SHP77 (cell line): ENCODE data around the gene RPL6.
"Not testable (repeated sequence)": the region's sequence is repeated elsewhere in the genome, so short reads cannot be mapped to it uniquely, and the experiment has no call there.

Experiments
- DNase-seq, 2 experiments: peaks; one replicate each; lab custom pipeline; 2025; lab: John Stamatoyannopoulos, UW

RPL6 gene

DNA sequence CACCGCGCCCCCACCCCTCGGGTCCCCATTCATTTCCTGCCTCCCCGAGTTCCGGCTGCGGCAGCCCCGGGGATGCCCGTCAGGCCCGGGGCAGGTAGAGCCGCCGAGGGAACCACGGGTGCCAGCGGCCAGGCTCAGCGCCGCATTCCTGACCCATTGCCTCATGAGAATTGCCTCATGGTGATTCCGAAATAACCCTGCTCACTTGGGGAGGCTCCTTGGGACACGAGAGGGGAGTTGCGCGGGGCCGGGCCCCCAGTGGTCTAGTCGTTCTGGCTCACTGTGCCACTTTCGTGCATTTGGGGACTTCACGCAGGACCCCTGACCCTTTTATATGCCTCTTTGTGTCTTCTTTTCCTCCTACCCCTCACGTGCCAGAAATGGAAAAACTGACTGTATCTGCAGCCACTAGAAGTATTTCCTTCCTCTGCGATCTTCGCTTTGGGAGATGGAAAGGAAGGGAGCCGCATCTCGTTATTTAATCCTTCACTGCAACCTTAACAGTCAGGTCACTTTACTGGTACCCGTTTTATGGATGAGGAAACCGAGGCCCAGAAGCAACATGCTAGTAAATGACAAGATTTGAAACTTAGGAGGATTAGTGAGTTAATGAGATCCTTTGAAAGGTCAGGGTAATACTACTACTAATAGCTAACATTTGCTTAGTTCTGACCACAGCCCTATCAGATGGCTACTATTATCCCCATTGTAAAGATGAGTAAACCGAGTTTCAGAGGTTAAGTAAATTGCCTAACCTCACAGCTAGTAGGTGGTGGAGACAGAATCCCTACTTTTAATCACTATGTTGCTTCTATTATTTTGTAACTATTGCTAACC lies 10.1 kb upstream of the RPL6 start:
- DNase-seq, result peak in 1 of 2 experiments; percentile 36

DNA sequence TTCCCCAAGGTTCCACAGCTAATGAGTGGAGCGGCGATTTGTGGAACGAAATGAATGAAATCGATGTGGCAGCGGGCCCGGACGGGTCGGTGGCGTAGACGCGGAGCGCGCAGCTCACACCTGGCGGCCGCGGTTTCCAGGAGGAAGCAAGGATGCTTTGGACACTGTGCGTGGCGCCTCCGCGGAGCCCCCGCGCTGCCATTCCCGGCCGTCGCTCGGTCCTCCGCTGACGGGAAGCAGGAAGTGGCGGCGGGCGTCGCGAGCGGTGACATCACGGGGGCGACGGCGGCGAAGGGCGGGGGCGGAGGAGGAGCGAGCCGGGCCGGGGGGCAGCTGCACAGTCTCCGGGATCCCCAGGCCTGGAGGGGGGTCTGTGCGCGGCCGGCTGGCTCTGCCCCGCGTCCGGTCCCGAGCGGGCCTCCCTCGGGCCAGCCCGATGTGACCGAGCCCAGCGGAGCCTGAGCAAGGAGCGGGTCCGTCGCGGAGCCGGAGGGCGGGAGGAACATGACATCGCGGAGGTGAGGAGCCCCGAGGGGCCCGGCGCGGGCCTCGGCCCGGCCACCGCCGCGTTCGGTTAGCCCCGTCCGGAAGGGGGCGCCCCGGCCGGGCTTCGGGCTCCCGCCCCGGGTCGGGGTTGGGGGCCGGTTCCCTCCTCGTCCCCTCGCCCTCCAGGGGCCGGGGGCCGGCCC lies 9.3 kb upstream of the RPL6 start, which contains the start of gene PTPN11:
Gene PTPN11 (plus strand): TSS at position 340 of the 689 bp plus-strand sequence. CDS start 165 bp downstream, at position 505.
- DNase-seq, result peak; percentile 62 to 79

DNA sequence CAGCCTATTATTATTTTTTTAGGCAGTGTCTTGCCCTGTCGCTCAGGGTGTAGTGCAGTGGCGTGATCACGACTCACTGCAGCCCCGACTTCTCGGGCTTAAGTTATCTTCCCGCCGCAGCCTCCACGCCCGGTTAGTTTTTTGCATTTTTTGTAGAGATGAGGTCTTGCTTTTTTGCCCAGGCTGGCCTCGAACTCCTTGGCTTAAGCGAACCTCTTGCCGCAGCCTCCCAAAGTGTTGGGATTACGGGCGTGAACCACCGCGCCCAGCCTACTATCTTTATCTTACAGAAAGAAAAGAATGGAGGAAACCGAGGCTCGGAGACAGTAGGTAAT lies 8.8 kb upstream of the RPL6 start:
- no peak for DNase-seq

DNA sequence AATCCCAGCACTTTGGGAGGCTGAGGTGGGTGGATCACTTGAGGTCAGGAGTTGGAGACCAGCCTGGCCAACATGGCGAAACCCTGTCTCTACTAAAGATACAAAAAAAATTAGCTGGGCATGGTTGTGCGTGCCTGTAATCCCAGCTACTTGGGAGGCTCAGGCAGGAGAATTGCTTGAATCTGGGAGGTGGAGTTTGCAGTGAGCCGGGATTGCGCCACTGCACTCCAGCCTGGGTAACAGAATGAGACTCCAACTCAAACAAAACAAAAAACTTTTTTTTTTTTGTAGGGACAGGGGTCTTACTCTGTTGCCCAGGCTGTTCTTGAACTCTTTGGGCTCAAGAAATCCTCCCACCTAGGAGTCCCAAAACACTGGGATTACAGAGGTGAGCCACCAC lies 6.1 kb upstream of the RPL6 start:
- not testable (repeated sequence) for DNase-seq

DNA sequence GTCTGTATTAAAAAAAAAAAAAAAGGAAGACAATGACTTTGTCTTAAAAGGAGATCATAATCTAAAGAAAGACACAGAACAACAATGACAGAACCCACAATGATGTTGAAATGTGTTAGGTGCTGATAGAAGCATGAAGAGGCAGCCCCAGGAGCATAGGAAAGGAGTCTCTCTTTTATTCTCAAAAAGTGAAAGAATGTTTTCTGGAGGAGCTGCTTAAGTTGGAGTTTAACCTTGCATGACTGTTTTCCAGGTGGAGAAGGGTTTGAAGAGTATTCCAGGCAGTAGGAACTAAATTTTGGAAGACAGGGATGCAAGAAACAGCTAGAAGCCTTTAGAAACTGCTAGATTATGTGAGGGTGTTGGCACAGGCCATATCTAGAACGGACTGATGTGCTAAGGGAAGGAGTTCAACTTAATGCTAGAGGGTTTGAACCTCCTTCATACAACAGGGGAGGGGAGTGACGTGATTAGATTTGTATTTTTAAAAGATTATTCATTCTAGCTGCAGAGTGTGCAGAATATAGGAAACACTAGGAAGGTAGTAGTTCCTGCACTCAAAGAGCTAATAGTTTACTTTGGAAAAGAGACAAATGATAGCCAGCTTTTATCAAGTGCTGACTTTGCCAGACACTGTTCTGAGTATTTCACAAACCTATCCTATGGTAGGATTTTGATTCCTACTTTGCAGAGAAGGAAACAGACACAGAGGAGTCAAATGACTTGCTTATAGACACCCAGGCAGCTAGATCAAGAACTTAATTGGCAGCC lies 4.6 kb upstream of the RPL6 start:
- no peak for DNase-seq

DNA sequence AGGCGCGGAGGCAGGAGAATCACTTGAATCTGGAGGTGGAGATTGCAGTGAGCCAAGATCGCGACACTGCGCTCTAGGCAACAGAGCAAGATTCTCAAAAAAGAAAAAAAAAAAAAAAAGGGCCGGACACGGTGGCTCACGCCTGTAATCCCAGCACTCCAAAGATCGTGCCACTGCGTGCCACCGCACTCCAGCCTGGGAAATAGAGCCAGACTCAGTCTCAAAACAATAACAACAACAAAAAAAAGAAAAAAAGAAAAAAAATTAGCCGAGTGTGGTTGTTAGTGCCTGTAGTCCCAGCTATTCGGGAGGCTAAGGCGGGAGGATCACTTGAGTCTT lies 470 bp upstream of the RPL6 start:
- no peak for DNase-seq

DNA sequence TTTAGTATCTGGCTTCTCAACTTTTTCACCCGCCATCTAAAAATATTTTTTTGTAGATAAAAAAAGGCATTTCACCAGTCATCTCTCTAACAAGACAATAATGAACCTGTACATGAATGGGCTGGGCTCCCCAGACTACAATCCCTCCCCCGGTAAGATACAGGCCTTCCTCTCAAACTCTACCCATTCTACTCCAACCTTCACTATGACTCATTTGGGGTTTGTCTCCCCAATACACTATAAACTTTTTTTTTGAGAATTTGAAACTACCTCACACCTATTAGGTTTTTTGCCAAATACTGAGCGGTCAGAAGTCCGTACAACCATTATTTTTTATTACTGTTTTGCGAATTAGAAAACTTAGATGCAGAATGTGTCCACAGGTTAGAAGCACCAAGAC lies 784 bp downstream of the RPL6 start:
- no peak for DNase-seq

DNA sequence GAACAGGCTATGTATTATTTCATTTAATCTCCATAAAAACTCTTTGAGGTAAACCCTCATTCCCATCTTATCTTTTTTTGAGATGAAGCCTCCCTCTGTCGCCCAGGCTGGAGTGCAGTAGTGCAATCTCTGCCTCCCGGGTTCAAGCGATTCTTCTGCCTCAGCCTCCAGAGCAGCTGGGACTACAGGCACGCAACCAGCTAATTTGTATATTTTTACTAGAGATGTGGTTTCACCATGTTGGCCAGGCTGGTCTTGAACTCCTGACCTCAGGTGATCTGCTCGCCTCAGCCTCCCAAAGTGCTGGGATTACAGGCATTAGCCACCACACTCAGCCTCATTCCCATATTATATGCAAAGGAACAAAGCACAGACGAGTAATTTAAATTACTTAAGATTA lies 1.7 kb downstream of the RPL6 start:
- not testable (repeated sequence) for DNase-seq

DNA sequence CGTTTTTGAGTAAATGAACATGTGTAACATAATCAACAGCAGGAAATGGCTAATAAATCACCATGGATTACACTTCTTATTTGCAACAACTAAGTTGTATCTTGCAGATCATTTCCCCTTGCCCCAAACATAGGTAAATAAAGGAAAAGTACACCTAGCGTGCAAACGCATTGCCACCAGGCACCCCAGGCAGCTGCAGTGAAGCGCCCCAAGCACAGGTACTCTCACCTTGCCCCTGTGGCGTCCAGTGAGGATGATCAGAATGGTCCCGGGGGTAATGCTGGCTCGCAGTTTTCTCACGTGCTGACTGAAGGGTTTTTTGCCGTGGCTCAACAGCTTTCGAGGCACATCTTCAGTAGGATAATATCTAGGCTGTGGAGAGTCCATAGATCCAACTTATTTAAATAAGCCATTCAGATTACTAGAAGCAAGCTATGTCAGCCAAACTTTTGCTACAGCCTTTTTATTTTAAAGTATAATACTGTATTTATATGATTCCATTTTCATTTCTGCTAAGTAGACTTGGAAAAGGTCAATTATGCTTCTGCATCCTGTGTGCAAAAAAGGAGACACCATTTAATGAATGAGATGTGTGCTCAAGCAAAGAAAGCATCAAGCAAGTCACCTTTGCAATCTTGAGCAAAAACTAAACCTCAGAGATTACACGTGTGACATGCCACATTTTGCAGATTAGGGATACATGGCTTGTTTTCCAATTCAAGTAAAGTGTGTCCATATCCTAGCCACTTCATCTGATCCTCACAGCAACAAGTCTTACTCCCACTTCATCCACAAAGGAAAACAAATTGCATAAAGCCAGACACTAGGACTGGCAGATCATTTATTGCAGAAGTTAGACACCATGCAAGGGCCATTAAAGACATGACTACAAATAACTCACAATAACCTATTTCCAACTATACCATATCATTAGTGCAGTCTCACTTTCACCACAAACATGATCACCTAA lies 2.6 kb downstream of the RPL6 start:
- no peak for DNase-seq

DNA sequence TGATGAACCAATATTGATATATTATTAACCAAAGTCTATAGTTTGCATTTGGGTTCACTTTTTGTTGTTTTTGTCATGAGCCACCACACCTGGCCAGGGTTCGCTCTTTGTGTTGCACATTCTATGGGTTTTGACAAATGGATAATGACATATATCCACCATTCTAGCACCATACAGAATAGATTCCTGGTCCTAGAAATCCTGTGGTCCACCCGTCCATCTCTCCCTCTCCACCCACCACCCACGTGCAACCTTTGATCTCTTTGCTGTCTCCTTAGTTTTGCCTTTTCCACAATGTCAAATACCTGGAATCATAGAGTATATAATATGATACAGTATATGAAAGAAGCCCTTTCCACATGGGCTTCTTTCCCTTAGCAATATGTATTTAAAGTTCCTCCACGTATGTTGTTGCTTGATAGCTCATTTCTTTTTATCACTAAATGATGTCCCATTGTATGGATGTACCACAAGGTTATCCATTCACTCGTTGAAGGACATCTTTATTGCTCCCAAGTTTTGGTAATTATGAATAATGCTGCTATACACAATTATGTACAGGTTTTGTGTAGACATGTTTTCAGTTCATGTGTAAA lies 7.4 kb downstream of the RPL6 start:
- no peak for DNase-seq

DNA sequence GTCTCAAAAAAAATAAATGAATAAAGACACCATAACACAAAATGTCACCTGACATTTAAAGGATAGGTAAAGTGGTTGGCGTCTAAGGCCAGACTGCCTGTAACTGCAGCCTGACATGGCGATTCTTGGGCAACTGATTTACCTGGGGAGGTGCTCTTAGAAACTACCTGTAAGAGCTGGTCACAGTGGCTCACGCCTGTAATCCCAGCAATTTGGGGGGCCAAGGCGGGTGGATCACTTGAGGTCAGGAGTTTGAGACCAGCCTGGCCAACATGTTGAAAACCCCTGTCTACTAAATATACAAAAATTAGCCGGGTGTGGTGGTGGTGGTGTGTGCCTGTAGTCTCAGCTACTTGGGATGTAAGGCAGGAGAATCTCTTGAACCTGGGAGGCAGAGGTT lies 8.4 kb downstream of the RPL6 start:
- DNase-seq, result no peak

DNA sequence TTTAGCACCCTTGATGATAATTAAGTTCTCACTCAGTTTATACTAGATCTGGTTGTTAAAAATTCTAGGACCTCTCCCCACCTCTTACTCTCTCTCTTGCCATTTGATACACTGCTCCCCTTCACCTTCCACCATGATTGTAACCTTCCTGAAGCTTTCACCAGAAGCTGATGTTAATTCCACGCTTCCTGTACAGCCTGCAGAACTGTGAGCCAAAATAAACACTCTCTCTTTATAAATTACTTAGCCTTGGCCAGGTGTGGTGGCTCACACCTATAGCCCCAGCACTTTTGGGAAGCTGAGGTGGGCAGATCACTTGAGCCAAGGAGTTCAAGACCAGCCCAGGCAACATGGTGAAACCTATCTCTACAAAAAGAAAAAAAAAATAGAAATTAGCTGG lies 16.1 kb downstream of the RPL6 start:
- no peak for DNase-seq

DNA sequence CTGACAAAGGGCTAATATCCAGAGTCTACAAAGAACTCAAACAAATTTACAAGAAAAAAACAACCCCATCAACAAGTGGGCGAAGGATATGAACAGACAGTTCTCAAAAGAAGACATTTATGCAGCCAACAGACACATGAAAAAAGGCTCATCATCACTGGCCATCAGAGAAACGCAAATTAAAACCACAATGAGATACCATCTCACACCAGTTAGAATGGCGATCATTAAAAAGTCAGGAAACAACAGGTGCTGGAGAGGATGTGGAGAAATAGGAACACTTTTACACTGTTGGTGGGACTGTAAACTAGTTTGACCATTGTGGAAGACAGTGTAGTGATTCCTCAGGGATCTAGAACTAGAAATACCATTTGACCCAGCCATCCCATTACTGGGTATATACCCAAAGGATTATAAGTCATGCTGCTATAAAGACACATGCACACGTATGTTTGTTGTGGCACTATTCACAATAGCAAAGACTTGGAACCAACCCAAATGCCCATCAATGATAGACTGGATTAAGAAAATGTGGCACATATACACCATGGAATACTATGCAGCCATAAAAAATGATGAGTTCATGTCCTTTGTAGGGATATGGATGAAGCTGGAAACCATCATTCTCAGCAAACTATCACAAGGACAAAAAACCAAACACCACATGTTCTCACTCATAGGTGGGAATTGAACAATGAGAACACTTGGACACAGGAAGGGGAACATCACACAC lies 19.3 kb downstream of the RPL6 start:
- DNase-seq, result not testable (repeated sequence)

DNA sequence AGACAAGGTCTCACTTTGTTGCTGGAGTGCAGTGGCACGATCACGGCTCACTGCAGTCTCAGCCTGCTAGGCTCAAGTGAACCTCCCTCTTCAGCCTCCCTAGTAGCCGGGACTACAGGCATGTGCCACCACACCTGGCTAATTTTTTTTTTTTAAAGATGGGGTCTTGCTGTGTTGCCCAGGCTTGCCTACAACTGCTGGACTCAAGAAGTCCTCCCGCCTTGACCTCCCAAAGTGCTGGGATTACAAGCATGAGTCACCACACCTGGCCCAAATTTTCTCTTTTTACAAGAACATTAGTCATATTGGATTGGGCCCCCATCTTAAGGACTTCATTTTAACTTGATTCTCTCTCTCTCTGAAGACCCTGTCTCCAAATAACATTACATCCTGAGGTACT lies 20.2 kb downstream of the RPL6 start:
- no peak for DNase-seq

DNA sequence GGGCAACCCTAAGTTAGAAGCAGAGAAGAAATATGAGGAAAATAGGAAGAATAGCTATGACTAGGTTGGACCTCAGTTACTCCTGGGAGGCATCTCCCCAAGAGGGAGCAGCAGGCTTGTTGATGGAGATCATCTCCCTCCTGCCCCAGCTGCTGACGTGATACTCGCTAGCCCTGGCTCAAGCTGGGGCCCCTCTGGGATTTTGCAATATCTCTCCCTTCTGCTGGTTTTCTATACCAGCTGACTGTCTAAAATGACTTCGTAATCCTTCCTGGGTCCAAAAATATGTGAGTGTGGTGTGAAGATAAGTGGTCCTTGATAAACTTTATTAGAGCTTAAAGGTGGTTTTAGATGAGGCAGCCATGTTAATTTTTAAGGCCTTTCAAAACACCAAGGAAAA lies 22.7 kb downstream of the RPL6 start:
- no peak for DNase-seq

DNA sequence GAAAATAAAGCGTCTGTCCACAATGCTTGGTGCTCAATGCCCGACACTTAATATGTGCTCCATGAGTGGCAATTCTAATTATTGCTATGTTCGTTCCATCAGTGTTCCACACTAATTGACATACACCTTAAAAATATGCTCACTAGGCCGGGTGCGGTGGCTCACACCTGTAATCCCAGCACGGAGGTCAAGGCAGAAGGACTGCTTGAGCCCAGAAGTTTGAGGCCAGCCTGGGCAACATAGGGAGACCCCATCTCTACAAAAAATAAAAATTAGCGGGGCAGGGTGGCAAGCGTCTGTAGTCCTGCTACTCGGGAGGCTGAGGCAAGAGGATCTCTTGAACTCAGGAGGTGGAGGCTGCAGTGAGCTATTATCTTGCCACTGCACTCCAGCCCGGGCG lies 26.5 kb downstream of the RPL6 start:
- no peak for DNase-seq

DNA sequence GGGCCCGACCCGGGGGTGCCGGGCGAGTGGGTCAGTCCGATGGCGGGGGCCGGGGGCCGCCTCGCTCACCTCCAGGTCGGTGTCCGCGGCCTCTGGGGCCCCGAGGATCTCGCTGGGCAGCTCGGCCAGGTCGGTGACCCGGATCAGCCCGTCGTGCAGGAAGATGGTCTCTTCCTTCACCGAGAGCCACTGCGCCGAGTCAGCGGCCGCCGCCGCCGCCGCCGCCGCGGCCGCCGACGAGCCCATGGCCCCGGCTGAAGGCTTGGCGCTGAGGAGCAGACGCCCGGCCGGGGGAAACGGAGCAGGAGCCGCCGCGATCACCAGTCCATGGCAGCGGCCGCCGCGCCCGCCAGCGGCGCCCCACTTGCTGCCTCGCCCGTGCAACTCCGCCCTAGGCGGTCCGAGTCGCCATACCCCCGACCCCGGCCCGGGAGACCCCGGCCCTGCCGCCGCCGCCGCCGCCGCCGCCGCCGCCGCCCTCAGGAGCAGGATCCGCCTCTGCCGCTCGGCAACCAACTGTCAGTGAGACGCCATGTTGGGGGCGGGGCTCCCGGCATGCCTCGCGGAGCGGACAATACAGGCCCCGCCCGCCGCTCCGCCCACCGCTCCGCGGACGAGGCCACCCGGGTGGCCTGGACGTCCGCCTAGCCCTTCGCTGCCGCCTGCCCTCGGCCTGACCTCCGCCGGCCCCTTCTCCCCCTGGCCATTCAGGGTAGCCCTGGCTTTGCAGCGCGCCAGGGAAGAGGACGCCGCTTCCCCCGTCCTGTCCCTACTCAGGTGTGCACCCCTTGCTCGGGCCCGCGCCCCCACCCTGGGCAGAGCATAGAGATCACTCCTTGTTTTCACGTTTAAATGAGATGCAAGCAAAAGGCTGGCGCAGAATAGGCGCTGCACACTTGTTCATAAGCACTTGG lies 27.3 kb downstream of the RPL6 start, which contains the start of gene HECTD4:
Gene HECTD4 (minus strand): TSS at position 549 of the 914 bp plus-strand sequence. CDS start 303 bp downstream, at position 246.
- peak; percentile 87 to 96 for DNase-seq

DNA sequence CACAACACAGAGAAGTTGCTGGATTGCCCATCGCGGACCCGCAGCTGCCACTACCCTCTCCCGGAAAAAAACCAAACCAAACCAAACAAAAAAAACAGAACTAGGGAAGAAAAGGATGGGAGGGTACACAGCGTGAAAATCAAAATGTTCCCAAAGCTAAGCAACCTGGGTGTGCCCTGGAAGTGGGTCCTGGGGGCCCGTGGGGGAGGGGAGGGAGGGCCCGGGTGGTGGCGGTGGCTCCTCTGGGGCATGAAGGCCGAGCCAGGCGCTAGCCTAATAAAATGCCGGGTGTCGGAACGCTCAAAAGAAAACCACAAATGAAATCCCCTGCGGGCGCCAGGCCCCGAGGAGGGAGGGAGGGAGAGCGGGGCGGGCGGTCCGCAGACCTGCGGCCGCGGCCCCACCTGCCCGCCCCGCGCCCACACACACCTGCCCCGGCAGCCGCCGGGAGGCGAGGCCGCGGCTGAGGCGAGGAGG lies 28.0 kb downstream of the RPL6 start:
- DNase-seq, result peak in 1 of 2 experiments; percentile 31
